ENCODE data around the gene NFIA.

Gene NFIA

DNA sequence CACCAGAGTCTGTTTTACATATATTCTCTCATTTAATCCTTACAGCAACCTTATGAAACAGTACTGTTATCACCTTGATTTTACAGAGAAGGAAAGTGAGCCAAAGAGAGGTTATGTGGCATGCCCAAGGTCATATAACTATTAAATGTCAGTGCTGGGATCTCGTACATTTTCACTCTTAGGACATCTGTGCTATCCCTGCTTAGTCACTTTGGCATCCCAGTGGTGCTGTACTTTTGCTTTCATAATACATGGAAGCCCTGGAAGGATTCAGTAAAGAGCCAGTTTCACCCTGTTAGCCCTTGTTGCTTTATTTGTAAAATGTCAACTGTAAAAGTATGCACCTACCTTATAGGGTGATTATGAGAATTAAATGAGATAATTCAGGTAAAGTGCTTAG is 104.4 kb downstream of the NFIA start:
- Histone ChIP-seq H3K9ac (ENCODE audit: low read length) (no peak overlapping the region), H2AFZ (ENCODE audit: low read length) (no peak overlapping the region), H3K4me2 (ENCODE audit: low read depth, low read length) (no peak overlapping the region), H3K4me1 (ENCODE audit: low read length) (no peaks in the 10 kb centered on the region), H3K36me3 (replicated peaks; ENCODE audit: insufficient read depth, low read length) (no peaks in the 10 kb centered on the region), H3K9me2 (replicated peaks; ENCODE audit: insufficient read depth, low read length) (no peaks in the 10 kb centered on the region), H3K79me2 (ENCODE audit: low read length) (no peaks in the 10 kb centered on the region), H3F3A (ENCODE audit: insufficient read depth, low read length) (no peaks in the 10 kb centered on the region), H3K9me3 (replicated peaks; ENCODE audit: insufficient read depth, low read length) (no peaks in the 10 kb centered on the region), H3K27me3 (replicated peaks; ENCODE audit: insufficient read depth, low read length) (no peaks in the 10 kb centered on the region), H4K20me1 (ENCODE audit: insufficient read depth, low read length) (no peaks in the 10 kb centered on the region), H3K4me3 (ENCODE audit: low read length) (no peak overlapping the region), H3K27ac (ENCODE audit: low read length) (no peak overlapping the region)
- DNase-seq: no peak
- TF ChIP-seq EZH2 (optimal IDR thresholded peaks at IDR 0.05; ENCODE audit: low read depth, low read length) (no peak), EZH2phosphoT487 (IDR thresholded peaks at IDR 0.05; ENCODE audit: low read length) (no peak)

DNA sequence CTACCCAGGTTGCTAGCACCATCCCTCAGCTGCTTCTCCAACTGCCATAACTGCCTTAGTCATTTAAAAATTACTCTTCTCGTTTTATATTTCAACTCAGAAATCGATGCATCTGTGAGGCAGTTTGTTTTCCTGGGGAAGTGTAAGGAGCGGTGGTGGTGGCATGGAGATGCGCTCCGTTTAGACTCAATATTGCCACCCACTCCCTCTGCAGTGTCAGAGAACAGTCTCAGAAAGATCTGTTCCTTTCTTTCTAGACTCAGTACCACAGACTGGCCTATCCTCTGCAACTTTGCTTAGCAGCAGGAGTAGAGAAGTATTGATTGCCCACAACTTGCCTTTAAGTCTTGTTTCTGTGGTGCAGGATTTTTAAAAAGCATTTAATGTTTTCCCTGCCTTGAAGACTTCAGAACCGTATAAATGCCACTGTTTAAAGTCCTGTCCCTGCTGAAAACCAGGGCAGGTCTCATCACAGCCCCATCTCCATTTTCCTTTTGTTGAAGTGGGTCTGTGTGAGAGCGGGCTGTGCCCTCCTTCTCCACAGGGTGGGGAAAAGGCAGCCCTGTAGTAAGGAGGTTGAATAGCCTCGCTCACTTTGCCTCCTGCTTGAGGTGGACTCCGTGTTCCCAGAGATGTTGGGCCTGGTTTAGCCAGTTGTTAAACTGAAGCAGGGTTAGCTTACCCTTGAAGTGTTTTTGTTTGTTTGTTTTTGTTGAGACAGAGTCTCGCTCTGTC is 105.2 kb downstream of the NFIA start:
- Histone ChIP-seq H2AFZ (ENCODE audit: low read length) (no peak overlapping the region), H4K20me1 (ENCODE audit: insufficient read depth, low read length) (no peaks in the 10 kb centered on the region), H3K4me1 (ENCODE audit: low read length) (no peaks in the 10 kb centered on the region), H3K4me2 (ENCODE audit: low read depth, low read length) (no peak overlapping the region), H3K36me3 (replicated peaks; ENCODE audit: insufficient read depth, low read length) (no peaks in the 10 kb centered on the region), H3F3A (ENCODE audit: insufficient read depth, low read length) (no peaks in the 10 kb centered on the region), H3K27ac (ENCODE audit: low read length) (no peak overlapping the region), H3K9me2 (replicated peaks; ENCODE audit: insufficient read depth, low read length) (no peaks in the 10 kb centered on the region), H3K27me3 (replicated peaks; ENCODE audit: insufficient read depth, low read length) (no peaks in the 10 kb centered on the region), H3K9ac (ENCODE audit: low read length) (no peak overlapping the region), H3K9me3 (replicated peaks; ENCODE audit: insufficient read depth, low read length) (no peaks in the 10 kb centered on the region), H3K79me2 (ENCODE audit: low read length) (no peaks in the 10 kb centered on the region), H3K4me3 (ENCODE audit: low read length) (no peak overlapping the region)
- DNase-seq: no peak
- no peak for TF ChIP-seq EZH2phosphoT487 (IDR thresholded peaks at IDR 0.05; ENCODE audit: low read length)
- no peak for TF ChIP-seq EZH2 (optimal IDR thresholded peaks at IDR 0.05; ENCODE audit: low read depth, low read length)
- TF ChIP-seq, protein P1, sequence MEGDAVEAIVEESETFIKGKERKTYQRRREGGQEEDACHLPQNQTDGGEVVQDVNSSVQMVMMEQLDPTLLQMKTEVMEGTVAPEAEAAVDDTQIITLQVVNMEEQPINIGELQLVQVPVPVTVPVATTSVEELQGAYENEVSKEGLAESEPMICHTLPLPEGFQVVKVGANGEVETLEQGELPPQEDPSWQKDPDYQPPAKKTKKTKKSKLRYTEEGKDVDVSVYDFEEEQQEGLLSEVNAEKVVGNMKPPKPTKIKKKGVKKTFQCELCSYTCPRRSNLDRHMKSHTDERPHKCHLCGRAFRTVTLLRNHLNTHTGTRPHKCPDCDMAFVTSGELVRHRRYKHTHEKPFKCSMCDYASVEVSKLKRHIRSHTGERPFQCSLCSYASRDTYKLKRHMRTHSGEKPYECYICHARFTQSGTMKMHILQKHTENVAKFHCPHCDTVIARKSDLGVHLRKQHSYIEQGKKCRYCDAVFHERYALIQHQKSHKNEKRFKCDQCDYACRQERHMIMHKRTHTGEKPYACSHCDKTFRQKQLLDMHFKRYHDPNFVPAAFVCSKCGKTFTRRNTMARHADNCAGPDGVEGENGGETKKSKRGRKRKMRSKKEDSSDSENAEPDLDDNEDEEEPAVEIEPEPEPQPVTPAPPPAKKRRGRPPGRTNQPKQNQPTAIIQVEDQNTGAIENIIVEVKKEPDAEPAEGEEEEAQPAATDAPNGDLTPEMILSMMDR (IDR thresholded peaks at IDR 0.05; ENCODE audit: low read length): no peak

DNA sequence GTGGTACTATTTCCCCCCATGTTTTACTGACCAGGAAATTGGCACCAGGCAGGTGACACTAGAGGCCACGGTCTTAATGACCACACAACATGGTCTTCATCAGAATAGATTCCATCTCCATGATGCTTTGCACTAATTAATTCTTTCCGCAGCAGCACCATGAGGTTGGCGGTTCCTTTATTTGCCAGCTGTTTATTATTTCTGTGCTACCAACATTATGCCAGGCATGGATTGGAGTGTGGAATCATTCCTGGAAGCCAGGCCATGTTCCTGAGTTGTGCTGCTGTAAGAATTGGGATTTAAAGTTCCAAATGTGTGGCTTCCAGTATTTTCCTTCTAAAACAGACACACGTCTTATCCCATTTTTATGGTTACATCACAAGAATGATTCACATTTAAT is 107.8 kb downstream of the NFIA start:
- Histone ChIP-seq H2AFZ (ENCODE audit: low read length) (no peak overlapping the region), H3K9ac (ENCODE audit: low read length) (no peak overlapping the region), H3K36me3 (replicated peaks; ENCODE audit: insufficient read depth, low read length) (no peaks in the 10 kb centered on the region), H3K79me2 (ENCODE audit: low read length) (no peaks in the 10 kb centered on the region), H3K4me2 (ENCODE audit: low read depth, low read length) (no peak overlapping the region), H3K9me3 (replicated peaks; ENCODE audit: insufficient read depth, low read length) (no peaks in the 10 kb centered on the region), H3K27ac (ENCODE audit: low read length) (no peak overlapping the region), H4K20me1 (ENCODE audit: insufficient read depth, low read length) (no peaks in the 10 kb centered on the region), H3K4me3 (ENCODE audit: low read length) (no peak overlapping the region), H3K9me2 (replicated peaks; ENCODE audit: insufficient read depth, low read length) (no peaks in the 10 kb centered on the region), H3K4me1 (ENCODE audit: low read length) (no peaks in the 10 kb centered on the region), H3F3A (ENCODE audit: insufficient read depth, low read length) (no peaks in the 10 kb centered on the region), H3K27me3 (replicated peaks; ENCODE audit: insufficient read depth, low read length) (no peaks in the 10 kb centered on the region)
- DNase-seq: no peak
- TF ChIP-seq EZH2phosphoT487 (IDR thresholded peaks at IDR 0.05; ENCODE audit: low read length) (no peak), EZH2 (optimal IDR thresholded peaks at IDR 0.05; ENCODE audit: low read depth, low read length) (no peak)
- TF ChIP-seq, protein P1 (IDR thresholded peaks at IDR 0.05; ENCODE audit: low read length): no peak
